HCT116 (cell line): ENCODE measurements around the gene TNNI2. TPM values are rescaled to one million over a fixed set of nuclear protein-coding genes. Genes with fewer than 3 reads are reported as not detected.

Experiments
- ATAC-seq: fragments of 200-7000 bp; cut with Tn5 transposase; 2 replicates; pipeline ENCODE4 v1.9.1; 2020; ENCODE audit warnings: mild to moderate bottlenecking, moderate library complexity
- BruUV-seq: library from RNA; stranded (reverse); fragments of 400-500 nt; replicated peaks from 2 replicates; lab custom pipeline; 2021; lab: Mats Ljungman, UMichigan
- CTCF ChIA-PET: fragments of 300-600 bp; sonication (Branson Sonifier 250); formaldehyde crosslinking; loops from one replicate; lab custom pipeline; 2021; ENCODE audit warnings: antibody characterized with exemption; lab: Charles Lee
- POLR2A ChIA-PET: fragments of 300-600, 350-600 bp; sonication (Branson Sonifier 250); formaldehyde crosslinking; loops from one replicate; lab custom pipeline; 2021; ENCODE audit warnings: antibody characterized with exemption; lab: Charles Lee
- RAD21 ChIA-PET, 2 experiments: fragments of 300-600 bp; sonication (Branson Sonifier 250); formaldehyde crosslinking; loops; one replicate each; lab custom pipeline; 2023; ENCODE audit warnings: low total read pairs in 2 of 2; ENCODE audit not compliant: uncharacterized antibody in 2 of 2, unreplicated experiment in 2 of 2, low non-redundant PET in 1 of 2; lab: Charles Lee
- DNase-seq: peaks from one replicate; pipeline ENCODE4 v3.0.0-alpha.2; 2010; ENCODE audit warnings: low read depth, low spot score
- H2AFZ ChIP-seq: fragments of 200-600 bp; shearing (Covaris generic), sonication (generic); 2 replicates; pipeline ENCODE4 v1.6.1; 2017; ENCODE audit warnings: low read depth, mixed run types, mixed read lengths, antibody characterized with exemption, low read length; ENCODE audit not compliant: poor library complexity, severe bottlenecking
- H3K27ac ChIP-seq: 2 replicates; pipeline ENCODE4 v1.5.1; 2012; ENCODE audit warnings: low read depth, low read length
- H3K27me3 ChIP-seq: fragments of 200-600 bp; sonication (generic); 2 replicates; pipeline ENCODE4 v1.6.1; 2016; ENCODE audit warnings: mixed run types, low read length, mixed read lengths; ENCODE audit not compliant: insufficient read depth
- H3K36me3 ChIP-seq, 2 experiments: fragments of 200-500 bp in 1 of 2; fragments of 200-600 bp in 1 of 2; sonication (Bioruptor generic) in 1 of 2; sonication (generic) in 1 of 2; 2 replicates each; pipeline versions ENCODE4 v1.5.1 to v1.6.1; 2014 to 2016; ENCODE audit warnings: low read length in 2 of 2, inconsistent platforms in 1 of 2, mixed read lengths in 1 of 2, mixed run types in 1 of 2; ENCODE audit not compliant: insufficient read depth in 2 of 2, control insufficient read depth in 1 of 2
- H3K4me1 ChIP-seq, 2 experiments: fragments of 200-600 bp in 1 of 2; sonication (generic) in 1 of 2; 2 replicates each; pipeline versions ENCODE4 v1.5.1 to v1.6.1; 2012 to 2017; ENCODE audit warnings: low read length in 2 of 2, inconsistent platforms in 1 of 2, mild to moderate bottlenecking in 1 of 2, mixed read lengths in 1 of 2, mixed run types in 1 of 2, moderate library complexity in 1 of 2; ENCODE audit not compliant: insufficient read depth in 2 of 2, control insufficient read depth in 1 of 2
- H3K4me2 ChIP-seq: fragments of 200-600 bp; sonication (generic); 2 replicates; pipeline ENCODE4 v1.6.1; 2017; ENCODE audit warnings: mixed run types, low read length, mixed read lengths
- H3K4me3 ChIP-seq, 2 experiments: fragments of 200-600 bp in 1 of 2; sonication (generic) in 1 of 2; replicated peaks in 1 of 2; 2 replicates each; pipeline ENCODE4 v1.5.1; 2011 to 2016; ENCODE audit warnings: low read length in 2 of 2, control low read depth in 1 of 2, low read depth in 1 of 2, mild to moderate bottlenecking in 1 of 2, mixed read lengths in 1 of 2, mixed run types in 1 of 2
- H3K79me2 ChIP-seq: fragments of 200-600 bp; sonication (generic); 2 replicates; pipeline ENCODE4 v1.6.1; 2017; ENCODE audit warnings: mild to moderate bottlenecking, mixed run types, low read length, moderate library complexity, mixed read lengths; ENCODE audit not compliant: insufficient read depth
- H3K9ac ChIP-seq: fragments of 200-600 bp; sonication (generic); 2 replicates; pipeline ENCODE4 v1.6.1; 2016; ENCODE audit warnings: low read length, mixed read lengths
- H3K9me2 ChIP-seq: fragments of 200-600 bp; sonication (generic), shearing (Covaris generic); 2 replicates; pipeline ENCODE4 v1.6.1; 2017; ENCODE audit warnings: mixed run types, mild to moderate bottlenecking, moderate library complexity; ENCODE audit not compliant: insufficient read depth
- H3K9me3 ChIP-seq, 2 experiments: fragments of 200-500 bp in 1 of 2; fragments of 200-600 bp in 1 of 2; sonication (Bioruptor generic) in 1 of 2; sonication (generic) in 1 of 2; 2 replicates each; pipeline ENCODE4 v1.6.1; 2014 to 2017; ENCODE audit warnings: low read length in 2 of 2, mixed read lengths in 2 of 2, inconsistent platforms in 1 of 2, low read depth in 1 of 2, mild to moderate bottlenecking in 1 of 2, mixed run types in 1 of 2, moderate library complexity in 1 of 2; ENCODE audit not compliant: control insufficient read depth in 1 of 2, insufficient read depth in 1 of 2
- H4K20me1 ChIP-seq: fragments of 200-600 bp; sonication (generic), shearing (Covaris generic); 2 replicates; pipeline ENCODE4 v1.6.1; 2017; ENCODE audit warnings: mixed run types, mild to moderate bottlenecking, moderate library complexity; ENCODE audit not compliant: insufficient read depth
- ATF3 ChIP-seq: IDR thresholded peaks from 2 replicates; pipeline ENCODE4 v1.6.1; 2012
- CEBPB ChIP-seq: IDR thresholded peaks from 2 replicates; pipeline ENCODE4 v1.6.1; 2012; ENCODE audit warnings: low read depth
- EGR1 ChIP-seq: IDR thresholded peaks from 2 replicates; pipeline ENCODE4 v1.6.1; 2012; ENCODE audit warnings: low read depth
- JUND ChIP-seq: IDR thresholded peaks from 2 replicates; pipeline ENCODE4 v1.6.1; 2012
- POLR2A ChIP-seq: IDR thresholded peaks from 2 replicates; pipeline ENCODE4 v1.7.0; 2011; ENCODE audit warnings: borderline replicate concordance; ENCODE audit not compliant: insufficient read depth, insufficient read length; ENCODE audit errors: extremely low read depth
- intact Hi-C: fragments of 100-400 bp; cut with micrococcal nuclease; formaldehyde crosslinking; loops from 2 replicates; pipeline ENCODE4 v1.10.0; 2022
- total RNA-seq: library from RNA; stranded (reverse); gene quantifications from one replicate; pipeline ENCODE4 v1.2.1, GENCODE V29; 2021; ENCODE audit not compliant: unreplicated experiment
- TF ChIP-seq, protein P1 (sequence below): IDR thresholded peaks from 2 replicates; pipeline ENCODE4 v1.6.1; 2011; ENCODE audit warnings: mild to moderate bottlenecking, low read length, moderate library complexity; ENCODE audit not compliant: insufficient replicate concordance; ENCODE audit errors: extremely low read depth

TNNI2 gene
- total RNA-seq, 1 experiment from 2014 or later: not detected

- RAD21 ChIA-PET: no interaction called here
- Histone ChIP-seq H3K27me3 (no peaks in the 10 kb centered on the region), H3K9me2 (no peaks in the 10 kb centered on the region), H3K36me3 (no peaks in the 10 kb centered on the region), H3K79me2 (no peaks in the 10 kb centered on the region), H4K20me1 (no peaks in the 10 kb centered on the region), H2AFZ (no peak overlapping the region), H3K4me2 (no peak overlapping the region), H3K27ac (no peak overlapping the region; the same call in 1 of the 2 replicates), H3K9ac (no peak overlapping the region), H3K9me3 (no peaks in the 10 kb centered on the region), H3K4me1 (no peaks in the 10 kb centered on the region), H3K4me3 (no peak overlapping the region)
- ATAC-seq (no peak), DNase-seq (no peak)
- BruUV-seq: no TSS peak
- TF ChIP-seq, protein P1, sequence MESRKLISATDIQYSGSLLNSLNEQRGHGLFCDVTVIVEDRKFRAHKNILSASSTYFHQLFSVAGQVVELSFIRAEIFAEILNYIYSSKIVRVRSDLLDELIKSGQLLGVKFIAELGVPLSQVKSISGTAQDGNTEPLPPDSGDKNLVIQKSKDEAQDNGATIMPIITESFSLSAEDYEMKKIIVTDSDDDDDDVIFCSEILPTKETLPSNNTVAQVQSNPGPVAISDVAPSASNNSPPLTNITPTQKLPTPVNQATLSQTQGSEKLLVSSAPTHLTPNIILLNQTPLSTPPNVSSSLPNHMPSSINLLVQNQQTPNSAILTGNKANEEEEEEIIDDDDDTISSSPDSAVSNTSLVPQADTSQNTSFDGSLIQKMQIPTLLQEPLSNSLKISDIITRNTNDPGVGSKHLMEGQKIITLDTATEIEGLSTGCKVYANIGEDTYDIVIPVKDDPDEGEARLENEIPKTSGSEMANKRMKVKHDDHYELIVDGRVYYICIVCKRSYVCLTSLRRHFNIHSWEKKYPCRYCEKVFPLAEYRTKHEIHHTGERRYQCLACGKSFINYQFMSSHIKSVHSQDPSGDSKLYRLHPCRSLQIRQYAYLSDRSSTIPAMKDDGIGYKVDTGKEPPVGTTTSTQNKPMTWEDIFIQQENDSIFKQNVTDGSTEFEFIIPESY: no peak
- TF ChIP-seq POLR2A: no peak
- no peak for TF ChIP-seq JUND
- CTCF ChIA-PET: interaction anchor here (2.0 kb wide), 1 partner anchor 23 kb away, joined by 5 read pairs; no protein-coding TSS in a partner anchor
- intact Hi-C loops: no loop called here
- POLR2A ChIA-PET: no interaction called here
Measured at GRCh38 chr11:1856306-1857005, 17.7 kb downstream of the TNNI2 start.

GRCh38 chr11:1857064-1857463 lies 18.3 kb downstream of the TNNI2 start:
- TF ChIP-seq CEBPB (no peak), ATF3 (no peak), EGR1 (no peak)
- TF ChIP-seq, all 23 proteins: peak for 0
- RAD21 ChIA-PET: no interaction called here
- DNase-seq: no peak
- no peaks in the 10 kb centered on the region for H3K79me2 ChIP-seq
- no peaks in the 10 kb centered on the region for H3K9me3 ChIP-seq
- no peak overlapping the region for H3K27ac ChIP-seq
- H2AFZ ChIP-seq: no peak overlapping the region
- H3K4me1 ChIP-seq: peaks cover 0 to under 1% of the 10 kb centered on the region in 2 experiments; a peak in 1 of 4 replicates
- CTCF ChIA-PET: interaction anchor here (2.0 kb wide), 1 partner anchor 24 kb away, joined by 5 read pairs; no protein-coding TSS in a partner anchor
- POLR2A ChIA-PET: no interaction called here
- H3K4me3 ChIP-seq: no peak overlapping the region
- intact Hi-C loops: no loop called here
- H4K20me1 ChIP-seq: no peaks in the 10 kb centered on the region
- no peaks in the 10 kb centered on the region for H3K36me3 ChIP-seq
- H3K9me2 ChIP-seq: no peaks in the 10 kb centered on the region
- no peak overlapping the region for H3K9ac ChIP-seq
- no peak for ATAC-seq
- no peak overlapping the region for H3K4me2 ChIP-seq
- no peaks in the 10 kb centered on the region for H3K27me3 ChIP-seq
- BruUV-seq: no TSS peak
